ENCODE measurements around the gene CYTL1. TPM values are rescaled to one million over a fixed set of nuclear protein-coding genes. Genes with fewer than 3 reads are reported as not detected.

The CYTL1 gene, protein sequence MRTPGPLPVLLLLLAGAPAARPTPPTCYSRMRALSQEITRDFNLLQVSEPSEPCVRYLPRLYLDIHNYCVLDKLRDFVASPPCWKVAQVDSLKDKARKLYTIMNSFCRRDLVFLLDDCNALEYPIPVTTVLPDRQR
- not detected in 2 replicates for total RNA-seq

DNA sequence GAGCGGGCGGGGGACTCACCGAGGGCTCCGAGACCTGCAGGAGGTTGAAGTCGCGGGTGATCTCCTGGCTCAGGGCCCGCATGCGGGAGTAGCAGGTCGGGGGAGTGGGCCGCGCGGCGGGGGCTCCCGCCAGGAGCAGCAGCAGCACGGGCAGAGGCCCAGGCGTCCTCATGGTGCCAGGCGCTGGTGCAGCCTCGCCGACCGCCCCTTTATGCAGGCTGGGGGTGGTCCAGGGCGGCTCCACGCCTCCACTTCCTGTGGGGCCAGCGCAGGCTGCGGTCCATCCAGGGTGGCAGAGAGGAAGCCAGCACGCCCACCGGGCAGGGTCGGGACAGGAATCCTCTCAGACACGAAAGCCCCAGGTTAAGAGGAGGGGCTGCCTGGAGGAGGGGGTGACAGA lies at the start of gene CYTL1:
CYTL1 (minus strand) TSS at position 185 of the 400 bp plus-strand sequence; CDS start at position 172, 13 bp downstream.

DNA sequence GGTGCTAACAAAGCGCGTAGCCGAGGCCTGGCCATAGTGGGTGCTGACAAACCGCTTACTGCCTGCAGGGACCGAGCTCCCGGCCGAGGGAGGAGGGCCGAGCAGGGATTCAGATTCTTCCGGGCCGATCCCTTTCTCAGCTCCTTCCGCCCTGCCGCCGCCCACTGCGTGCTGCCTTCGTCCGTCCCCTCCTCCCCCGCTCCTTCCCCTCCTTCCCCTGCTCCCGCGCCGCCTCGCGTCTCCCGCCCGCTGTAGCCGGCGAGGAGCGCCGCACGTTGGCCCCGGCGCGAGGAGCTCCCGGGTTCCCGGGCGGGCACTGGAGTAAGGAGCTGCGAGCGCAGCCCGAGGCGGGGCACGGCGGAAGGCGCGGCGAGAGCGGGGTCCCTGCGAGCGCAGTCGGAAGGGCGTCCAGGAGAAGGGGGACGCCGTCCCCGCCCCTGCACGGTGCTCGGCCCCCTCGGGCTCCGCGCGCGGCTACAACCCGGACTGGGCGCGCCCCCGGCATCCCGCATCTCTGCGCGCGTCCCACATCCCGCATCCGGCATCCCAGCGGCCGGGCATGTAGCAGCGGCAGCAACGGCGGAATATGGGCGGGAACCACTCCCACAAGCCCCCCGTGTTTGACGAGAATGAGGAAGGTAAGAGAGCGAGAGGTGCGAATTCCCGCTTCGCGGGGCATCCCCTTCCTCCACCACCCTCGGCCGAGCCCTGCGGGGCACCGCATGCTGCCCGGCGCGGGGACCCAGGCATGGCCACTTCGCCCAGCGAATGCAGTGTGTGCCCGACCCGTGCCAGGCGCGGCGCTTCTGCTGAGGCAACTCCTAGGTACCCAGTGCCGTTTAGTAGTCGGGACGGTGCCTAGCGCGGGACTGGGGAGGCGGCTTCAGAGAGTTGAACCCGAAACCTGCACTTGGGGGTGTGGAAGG lies 32.3 kb upstream of the CYTL1 start, which contains the start of gene STK32B:
STK32B (plus strand) TSS at position 203 of the 926 bp plus-strand sequence.

Other genes with a start within 250 kb of the CYTL1 start
- under 0.01 and 1.1 TPM in 2 replicates for gene MSX1, start 159.8 kb downstream of the CYTL1 start, total RNA-seq
- gene STK32B, start 32.0 kb upstream of the CYTL1 start, total RNA-seq = 0.39 and 0.98 TPM in 2 replicates

Data from placental epithelial cell (primary cell).